HepG2 (cell line): Measurements from ENCODE around the gene BRCA2. TPM values are rescaled to one million over a fixed set of nuclear protein-coding genes. Genes with fewer than 3 reads are reported as not detected.
A peak's percentile ranks its signal among the peaks of the same experiment; 100 is the strongest.

Experiments used
- ATAC-seq: fragments of 200-7000 bp; cut with Tn5 transposase; 3 replicates; pipeline ENCODE4 v1.9.1; 2020; ENCODE audit warnings: mild to moderate bottlenecking, moderate library complexity
- BruUV-seq: library from RNA; stranded (reverse); fragments of 400-500 nt; replicated peaks from 2 replicates; lab custom pipeline; 2021; lab: Mats Ljungman, UMichigan
- CTCF ChIA-PET: fragments of 300-600 bp; formaldehyde crosslinking; extraction: SDS; loops from one replicate; lab custom pipeline; 2021; ENCODE audit warnings: low total read pairs, inconsistent platforms, low intra/inter-chr PET ratio; lab: Yijun Ruan, JAX
- POLR2A ChIA-PET: fragments of 350-600 bp; sonication (Branson Sonifier 250); formaldehyde crosslinking; loops from one replicate; lab custom pipeline; 2020; ENCODE audit warnings: antibody characterized with exemption, inconsistent platforms; lab: Yijun Ruan, JAX
- DNase-seq: peaks from one replicate; pipeline ENCODE4 v3.0.0-alpha.2; 2015; ENCODE audit warnings: low spot score
- FAIRE-seq: peaks from 3 replicates; lab custom pipeline; 2011; peaks lifted over from hg19 to GRCh38; lab: Jason Lieb, UNC
- H2AFZ ChIP-seq: one replicate; pipeline ENCODE4 v1.6.1; 2011; ENCODE audit warnings: low read length, inconsistent platforms
- H3K27ac ChIP-seq: fragments of 300-600 bp; 3 replicates; pipeline ENCODE4 v1.8.0; 2011; ENCODE audit warnings: mixed run types, mild to moderate bottlenecking, mixed read lengths, low read length, inconsistent platforms; ENCODE audit not compliant: insufficient read depth; ENCODE audit errors: extremely low read length
- H3K27me3 ChIP-seq, 2 experiments: fragments of 200-600 bp in 1 of 2; 2 replicates in 1 of 2; 3 replicates in 1 of 2; pipeline versions ENCODE4 v1.6.0 to v1.8.0; 2011; ENCODE audit warnings: low read length in 2 of 2, mild to moderate bottlenecking in 2 of 2, moderate library complexity in 2 of 2, inconsistent platforms in 1 of 2; ENCODE audit not compliant: insufficient read depth in 2 of 2, control insufficient read depth in 1 of 2
- H3K36me3 ChIP-seq, 2 experiments: fragments of 200-600 bp in 1 of 2; replicated peaks in 1 of 2; 2 replicates in 1 of 2; 3 replicates in 1 of 2; pipeline versions ENCODE4 v1.5.1 to v1.8.0; 2011; ENCODE audit warnings: low read length in 2 of 2, inconsistent platforms in 1 of 2; ENCODE audit not compliant: insufficient read depth in 2 of 2, control insufficient read depth in 1 of 2
- H3K4me1 ChIP-seq: 2 replicates; pipeline ENCODE4 v1.5.1; 2012; ENCODE audit warnings: low read length, inconsistent platforms; ENCODE audit not compliant: insufficient read depth
- H3K4me2 ChIP-seq: 2 replicates; pipeline ENCODE4 v1.6.0; 2011; ENCODE audit warnings: low read depth, low read length, inconsistent platforms
- H3K4me3 ChIP-seq, 3 experiments: fragments of 200-600 bp in 1 of 3; sonication (generic), shearing (Covaris generic) in 1 of 3; replicated peaks in 1 of 3; 2 replicates each; pipeline ENCODE4 v1.5.1; 2011 to 2016; ENCODE audit warnings: low read length in 3 of 3, inconsistent platforms in 2 of 3, low read depth in 2 of 3, mild to moderate bottlenecking in 2 of 3, control low read depth in 1 of 3, mixed read lengths in 1 of 3; ENCODE audit not compliant: insufficient read depth in 1 of 3
- H3K79me2 ChIP-seq: one replicate; pipeline ENCODE4 v1.6.1; 2011; ENCODE audit warnings: low read length, inconsistent platforms; ENCODE audit not compliant: insufficient read depth
- H3K9ac ChIP-seq: 2 replicates; pipeline ENCODE4 v1.6.0; 2011; ENCODE audit warnings: mild to moderate bottlenecking, low read depth, low read length, inconsistent platforms; ENCODE audit not compliant: insufficient read depth
- H3K9me3 ChIP-seq: 2 replicates; pipeline ENCODE4 v1.5.1; 2012; ENCODE audit warnings: mild to moderate bottlenecking, low read length
- H4K20me1 ChIP-seq: 2 replicates; pipeline ENCODE4 v1.6.0; 2011; ENCODE audit warnings: inconsistent platforms, mild to moderate bottlenecking, low read length, moderate library complexity; ENCODE audit not compliant: insufficient read depth
- EED ChIP-seq: sonication (generic); formaldehyde crosslinking; IDR thresholded peaks from 2 replicates; pipeline ENCODE4 v1.5.0; 2020; ENCODE audit warnings: mild to moderate bottlenecking, missing genetic modification reagents
- EP300 ChIP-seq, 3 experiments: sonication (generic) in 1 of 3; formaldehyde crosslinking in 1 of 3; IDR thresholded peaks; 2 replicates each; pipeline versions ENCODE4 v1.5.1 to v1.6.1; 2011 to 2020; ENCODE audit warnings: low read depth in 2 of 3, low read length in 2 of 3, borderline replicate concordance in 1 of 3, improper control_type of control experiment in 1 of 3, mild to moderate bottlenecking in 1 of 3, missing genetic modification reagents in 1 of 3, moderate library complexity in 1 of 3
- ETV5 ChIP-seq: IDR thresholded peaks from 2 replicates; pipeline ENCODE4 v1.6.1; 2018; ENCODE audit warnings: missing biosample characterization, missing genetic modification reagents, inconsistent platforms, borderline replicate concordance
- FOXP4 ChIP-seq: sonication (generic); formaldehyde crosslinking; IDR thresholded peaks from 2 replicates; pipeline ENCODE4 v1.4.0; 2020; ENCODE audit warnings: missing genetic modification reagents
- KDM5A ChIP-seq: fragments of 200-600 bp; sonication (generic); IDR thresholded peaks from 2 replicates; pipeline ENCODE4 v1.7.0; 2018; ENCODE audit warnings: antibody characterized with exemption, mild to moderate bottlenecking, low read length, borderline replicate concordance
- PPARG ChIP-seq: conservative IDR thresholded peaks from 2 replicates; pipeline ENCODE4 v1.6.1; 2016; ENCODE audit warnings: missing biosample characterization, missing genetic modification reagents
- RBFOX2 ChIP-seq: fragments of 200-400 bp; formaldehyde crosslinking; IDR thresholded peaks from 2 replicates; pipeline ENCODE4 v1.6.1; 2017; ENCODE audit warnings: low read depth, mild to moderate bottlenecking, low read length
- RCOR2 ChIP-seq: IDR thresholded peaks from 2 replicates; pipeline ENCODE4 v1.6.1; 2016; ENCODE audit warnings: missing biosample characterization, missing genetic modification reagents
- SAP130 ChIP-seq: IDR thresholded peaks from 2 replicates; pipeline ENCODE4 v1.6.1; 2016; ENCODE audit warnings: low read depth
- ZNF343 ChIP-seq: sonication (generic); formaldehyde crosslinking; IDR thresholded peaks from 2 replicates; pipeline ENCODE4 v1.4.0; 2020; ENCODE audit warnings: mild to moderate bottlenecking, missing genetic modification reagents
- ZNF556 ChIP-seq: sonication (generic); formaldehyde crosslinking; IDR thresholded peaks from 2 replicates; pipeline ENCODE4 v1.4.0; 2020; ENCODE audit warnings: mild to moderate bottlenecking, missing genetic modification reagents, borderline replicate concordance
- ZNF703 ChIP-seq: sonication (generic); formaldehyde crosslinking; IDR thresholded peaks from 2 replicates; pipeline ENCODE4 v1.5.1; 2020; ENCODE audit warnings: missing genetic modification reagents, mild to moderate bottlenecking, moderate library complexity, borderline replicate concordance
- ZNF710 ChIP-seq: sonication (generic); formaldehyde crosslinking; IDR thresholded peaks from 2 replicates; pipeline ENCODE4 v1.5.0; 2020; ENCODE audit warnings: mild to moderate bottlenecking, missing genetic modification reagents, borderline replicate concordance
- WGBS: methylation state at CpG from one replicate; pipeline ENCODE4 v1.1.6; 2017; ENCODE audit warnings: low lambda C conversion rate; 5-methylcytosine and 5-hydroxymethylcytosine counted together
- in situ Hi-C: cut with HindIII; loops from 2 replicates; pipeline ENCODE4 v1.10.0; 2017; ENCODE audit warnings: low pct_unique_long_range_greater_than_20kb; ENCODE audit not compliant: extremely low pct_ligation_motif_present
- intact Hi-C: fragments of 100-400 bp; cut with micrococcal nuclease; formaldehyde crosslinking; loops from one replicate; pipeline ENCODE4 v1.10.0; 2022; ENCODE audit not compliant: unreplicated experiment
- polyA plus RNA-seq, 8 experiments: library from polyadenylated mRNA; depleted of rRNA in 3 of 8; stranded (reverse) in 7 of 8; unstranded in 1 of 8; fragments of >200 nt; fragmentation: Illumina TruSeq in 4 of 8; extraction: Trizol in 4 of 8; gene quantifications; 2 replicates each; pipeline versions ENCODE4 v1.2.1 to v1.2.3, GENCODE V29; 2011 to 2016; ENCODE audit warnings: low read depth in 4 of 8, missing spikeins in 1 of 8, mixed read lengths in 1 of 8; ENCODE audit not compliant: insufficient read depth in 1 of 8
- total RNA-seq, 5 experiments: library from RNA; depleted of rRNA; stranded (reverse); fragments of >200 nt; fragmentation: Illumina TruSeq; extraction: Trizol; gene quantifications; 2 replicates each; pipeline ENCODE4 v1.2.3, GENCODE V29; 2016; ENCODE audit warnings: low read depth in 1 of 5

The BRCA2 gene
- total and polyA plus RNA-seq, 2 of the 13 experiments (the other 11 are each of a cell fraction or from before 2014, with no cell fraction given): 3.1 to 24.6 TPM

- in situ Hi-C loops: no loop called here
- peaks cover 0 to 3% of the 10 kb centered on the region in 2 experiments; a peak in 2 of 5 replicates for H3K36me3 ChIP-seq
- no peak overlapping the region for H2AFZ ChIP-seq
- H3K27me3 ChIP-seq: no peaks in the 10 kb centered on the region
- ChIA-PET CTCF (interaction anchor here (1.6 kb wide), 1 partner anchor 44 kb away, joined by 5 read pairs; no protein-coding TSS in a partner anchor), POLR2A (interaction anchor here (2.4 kb wide), 1 partner anchor 10 kb away, joined by 16 read pairs; no protein-coding TSS in a partner anchor)
- peak overlapping the region; percentile 10; the same call in 1 of the 2 replicates for H3K9ac ChIP-seq
- ATAC-seq: no peak
- H3K4me1 ChIP-seq: peaks cover 65% of the 10 kb centered on the region
- TF ChIP-seq RCOR2: 0 out of 2 replicates have a peak, but pooled peaks have one; percentile 8
- TF ChIP-seq EED (CRISPR knock-in tag): no peak
- TF ChIP-seq RBFOX2: 0 out of 2 replicates have a peak, but pooled peaks have one; percentile 21
- no peak for TF ChIP-seq KDM5A
- peak overlapping the region; percentile 71 for H3K27ac ChIP-seq
- no peaks in the 10 kb centered on the region for H3K79me2 ChIP-seq
- no peak overlapping the region for H3K4me3 ChIP-seq
- peak; percentile 12 for FAIRE-seq
- H3K4me2 ChIP-seq: peak overlapping the region; percentile 14; the same call in 1 of the 2 replicates
- H4K20me1 ChIP-seq: no peaks in the 10 kb centered on the region
- WGBS: 27% methylated on average over 2 of the region's 2 CpGs
- peak; percentile 35 for DNase-seq
- H3K9me3 ChIP-seq: no peaks in the 10 kb centered on the region
- intact Hi-C loops: loop anchor here (1.0 kb wide), 1 partner anchor 20 kb away; no protein-coding TSS in a partner anchor
- no TSS peak for BruUV-seq
Measured at GRCh38 chr13:32265726-32266125, 49.6 kb upstream of the BRCA2 start.

DNA sequence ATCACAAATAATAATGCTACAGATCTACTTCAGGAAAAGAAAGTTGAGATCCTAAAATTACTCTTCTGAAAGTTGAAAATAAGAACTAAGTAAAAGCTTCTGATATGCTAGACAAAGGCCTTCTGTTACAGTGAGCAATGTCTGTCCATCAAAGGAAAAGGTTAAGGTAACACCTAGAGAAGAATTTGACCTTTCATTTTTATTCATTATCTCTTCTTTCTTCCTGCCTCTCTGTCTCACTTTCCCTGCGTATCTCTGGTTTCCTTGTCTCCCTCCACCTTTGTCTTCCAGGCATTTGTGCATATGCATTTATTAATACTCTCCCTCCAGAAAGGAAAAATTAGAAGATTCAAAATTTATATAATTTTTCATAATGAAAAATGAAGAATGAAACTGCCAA lies 49.2 kb upstream of the BRCA2 start:
- intact Hi-C loops (loop anchor here (1.0 kb wide), 1 partner anchor 21 kb away; no protein-coding TSS in a partner anchor), in situ Hi-C loops (no loop called here)
- peak overlapping the region; percentile 14; the same call in 1 of the 2 replicates for H3K4me2 ChIP-seq
- peak; percentile 64 for ATAC-seq
- peak; percentile 67 for DNase-seq
- no peaks in the 10 kb centered on the region for H3K79me2 ChIP-seq
- H3K36me3 ChIP-seq: peaks cover 0 to 6% of the 10 kb centered on the region in 2 experiments; a peak in 2 of 5 replicates
- no peaks in the 10 kb centered on the region for H4K20me1 ChIP-seq
- no peak overlapping the region for H2AFZ ChIP-seq
- FAIRE-seq: peak; percentile 18
- WGBS: 24% methylated on average over 1 of the region's 1 CpG
- H3K27me3 ChIP-seq: no peaks in the 10 kb centered on the region
- H3K9me3 ChIP-seq: no peaks in the 10 kb centered on the region
- no peak overlapping the region for H3K9ac ChIP-seq
- H3K4me3 ChIP-seq: no peak overlapping the region
- no TSS peak for BruUV-seq
- ChIA-PET POLR2A (interaction anchor here (2.4 kb wide), 1 partner anchor 11 kb away, joined by 16 read pairs; no protein-coding TSS in a partner anchor), CTCF (interaction anchor here (1.6 kb wide), 1 partner anchor 44 kb away, joined by 5 read pairs; no protein-coding TSS in a partner anchor)
- H3K27ac ChIP-seq: peak overlapping the region; percentile 71
- peaks cover 61% of the 10 kb centered on the region for H3K4me1 ChIP-seq
- 0 out of 2 replicates have a peak, but pooled peaks have one; percentile 0 for TF ChIP-seq RCOR2
- TF ChIP-seq EP300 (IDR thresholded peaks at IDR 0.05; ENCODE audit: low read depth in 2 of 2, low read length in 2 of 2): peak in 1 of 2 experiments; percentile 26; a peak in 1 of 4 replicates
- no peak for TF ChIP-seq EP300 (CRISPR knock-in tag; IDR thresholded peaks at IDR 0.05; ENCODE audit: borderline replicate concordance)
- peak; percentile 26; the same call in 1 of the 2 replicates for TF ChIP-seq PPARG (CRISPR knock-in tag)
- no peak for TF ChIP-seq ZNF703 (CRISPR knock-in tag)
- TF ChIP-seq ZNF343 (CRISPR knock-in tag): no peak
- TF ChIP-seq ZNF710: peak; percentile 69
- no peak for TF ChIP-seq ZNF556 (CRISPR knock-in tag)
- TF ChIP-seq FOXP4 (CRISPR knock-in tag): peak; percentile 29; the same call in 1 of the 2 replicates
- TF ChIP-seq SAP130 (CRISPR knock-in tag): no peak
- TF ChIP-seq ETV5: no peak
